Measurements from ENCODE around the gene GEMIN7. TPM values are rescaled to one million over a fixed set of nuclear protein-coding genes. Genes with fewer than 3 reads are reported as not detected.

The GEMIN7 gene
- total and polyA plus RNA-seq, 2 donors (not counting 1 experiment from before 2014, with no cell fraction given) = 15.7 to 18.0 TPM

- Histone ChIP-seq H3K79me2 (ENCODE audit: control insufficient read depth, insufficient read depth, low read length) (peaks cover 66% of the 10 kb centered on the region), H3K4me1 (ENCODE audit: control insufficient read depth, extremely low read depth, insufficient read depth, low read length) (no peaks in the 10 kb centered on the region), H3K4me3 (replicated peaks in 1 of 4; ENCODE audit: control extremely low read depth in 1 of 4, insufficient read depth in 1 of 4, low read depth in 3 of 4, low read length in 4 of 4) (no peak overlapping the region), H3K36me3 (ENCODE audit: control insufficient read depth, insufficient read depth, low read length) (peaks cover 1% of the 10 kb centered on the region), H4K20me1 (ENCODE audit: control insufficient read depth, extremely low read depth, insufficient read depth, low read length) (peaks cover 2% of the 10 kb centered on the region), H2AFZ (ENCODE audit: low read length) (no peak overlapping the region), H3K9ac (ENCODE audit: insufficient read depth, low read length) (no peak overlapping the region), H3K27ac (ENCODE audit: insufficient read depth, low read length) (no peak overlapping the region), H3K27me3 (ENCODE audit: control insufficient read depth, insufficient read depth, low read length) (no peaks in the 10 kb centered on the region), H3K9me3 (ENCODE audit: control insufficient read depth, insufficient read depth, low read depth, low read length) (no peaks in the 10 kb centered on the region), H3K4me2 (ENCODE audit: extremely low read depth, insufficient read depth, low read length) (no peak overlapping the region)
- DNase-seq (ENCODE audit: low read depth in 2 of 2) = no peak
- TF ChIP-seq EZH2 (IDR thresholded peaks at IDR 0.05; ENCODE audit: low read length, missing control alignments) (no peak), CTCF (conservative IDR thresholded peaks at IDR 0.05 in 1 of 2, IDR thresholded peaks at IDR 0.05 in 1 of 2; ENCODE audit: low read depth in 1 of 2, low read length in 2 of 2) (no peak)
These were observed 40.5 kb downstream of the GEMIN7 start for GRCh38 chr19:45119582-45119981.

- TF ChIP-seq EZH2 (IDR thresholded peaks at IDR 0.05; ENCODE audit: low read length, missing control alignments) (no peak), CTCF (conservative IDR thresholded peaks at IDR 0.05 in 1 of 2, IDR thresholded peaks at IDR 0.05 in 1 of 2; ENCODE audit: low read depth in 1 of 2, low read length in 2 of 2) (no peak)
- no peak overlapping the region for H3K27ac ChIP-seq (ENCODE audit: insufficient read depth, low read length)
These were observed 42.8 kb downstream of the GEMIN7 start for GRCh38 chr19:45121827-45122345.

GRCh38 chr19:45122832-45123231 is 43.8 kb downstream of the GEMIN7 start:
- Histone ChIP-seq H3K9me3 (ENCODE audit: control insufficient read depth, insufficient read depth, low read depth, low read length) (no peaks in the 10 kb centered on the region), H3K4me3 (replicated peaks in 1 of 4; ENCODE audit: control extremely low read depth in 1 of 4, insufficient read depth in 1 of 4, low read depth in 3 of 4, low read length in 4 of 4) (no peak overlapping the region), H3K27me3 (ENCODE audit: control insufficient read depth, insufficient read depth, low read length) (no peaks in the 10 kb centered on the region), H3K4me2 (ENCODE audit: extremely low read depth, insufficient read depth, low read length) (no peak overlapping the region), H3K79me2 (ENCODE audit: control insufficient read depth, insufficient read depth, low read length) (peaks cover 59% of the 10 kb centered on the region), H3K4me1 (ENCODE audit: control insufficient read depth, extremely low read depth, insufficient read depth, low read length) (no peaks in the 10 kb centered on the region), H3K9ac (ENCODE audit: insufficient read depth, low read length) (no peak overlapping the region), H4K20me1 (ENCODE audit: control insufficient read depth, extremely low read depth, insufficient read depth, low read length) (peaks cover 2% of the 10 kb centered on the region), H2AFZ (ENCODE audit: low read length) (no peak overlapping the region), H3K27ac (ENCODE audit: insufficient read depth, low read length) (no peak overlapping the region), H3K36me3 (ENCODE audit: control insufficient read depth, insufficient read depth, low read length) (peaks cover 1% of the 10 kb centered on the region)
- no peak for TF ChIP-seq EZH2 (IDR thresholded peaks at IDR 0.05; ENCODE audit: low read length, missing control alignments)
- TF ChIP-seq CTCF (conservative IDR thresholded peaks at IDR 0.05 in 1 of 2, IDR thresholded peaks at IDR 0.05 in 1 of 2; ENCODE audit: low read depth in 1 of 2, low read length in 2 of 2) = no peak
- no peak for DNase-seq (ENCODE audit: low read depth in 2 of 2)

More at GRCh38 chr19:45121827-45122345, 42.8 kb downstream of the GEMIN7 start:
- Histone ChIP-seq H3K36me3 (ENCODE audit: control insufficient read depth, insufficient read depth, low read length) (peaks cover 1% of the 10 kb centered on the region), H3K27me3 (ENCODE audit: control insufficient read depth, insufficient read depth, low read length) (no peaks in the 10 kb centered on the region), H2AFZ (ENCODE audit: low read length) (no peak overlapping the region), H3K4me2 (ENCODE audit: extremely low read depth, insufficient read depth, low read length) (no peak overlapping the region), H3K9ac (ENCODE audit: insufficient read depth, low read length) (no peak overlapping the region), H3K4me1 (ENCODE audit: control insufficient read depth, extremely low read depth, insufficient read depth, low read length) (no peaks in the 10 kb centered on the region), H3K9me3 (ENCODE audit: control insufficient read depth, insufficient read depth, low read depth, low read length) (no peaks in the 10 kb centered on the region), H3K79me2 (ENCODE audit: control insufficient read depth, insufficient read depth, low read length) (peaks cover 62% of the 10 kb centered on the region), H3K4me3 (replicated peaks in 1 of 4; ENCODE audit: control extremely low read depth in 1 of 4, insufficient read depth in 1 of 4, low read depth in 3 of 4, low read length in 4 of 4) (no peak overlapping the region), H4K20me1 (ENCODE audit: control insufficient read depth, extremely low read depth, insufficient read depth, low read length) (peaks cover 2% of the 10 kb centered on the region)
- DNase-seq (ENCODE audit: low read depth in 2 of 2) = no peak
